ENCODE results near the gene NEGR1. TPM values are rescaled to one million over a fixed set of nuclear protein-coding genes. Genes with fewer than 3 reads are reported as not detected.

The NEGR1 gene
- total RNA-seq, 1 donor from 2014 or later = 16.9 TPM

DNA sequence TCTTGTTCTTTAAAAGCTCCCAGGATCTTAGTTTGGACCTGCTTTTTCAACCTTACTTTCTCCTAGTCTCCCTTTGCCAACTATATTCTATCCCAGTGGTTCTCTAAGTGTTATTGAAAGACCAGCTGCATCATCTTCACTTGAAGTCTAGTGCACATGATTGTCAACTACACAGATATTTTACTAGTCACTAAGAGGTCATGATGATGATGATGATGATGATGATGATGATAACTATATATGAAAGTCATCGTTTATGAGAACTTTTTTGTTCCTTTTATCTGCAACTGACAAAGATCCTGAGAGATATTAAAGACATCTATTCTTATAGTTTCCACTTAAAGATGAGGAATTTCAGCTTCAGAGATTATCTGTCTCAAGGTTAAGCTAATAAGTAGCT is 722.5 kb downstream of the NEGR1 start:
- DNase-seq = no peak

DNA sequence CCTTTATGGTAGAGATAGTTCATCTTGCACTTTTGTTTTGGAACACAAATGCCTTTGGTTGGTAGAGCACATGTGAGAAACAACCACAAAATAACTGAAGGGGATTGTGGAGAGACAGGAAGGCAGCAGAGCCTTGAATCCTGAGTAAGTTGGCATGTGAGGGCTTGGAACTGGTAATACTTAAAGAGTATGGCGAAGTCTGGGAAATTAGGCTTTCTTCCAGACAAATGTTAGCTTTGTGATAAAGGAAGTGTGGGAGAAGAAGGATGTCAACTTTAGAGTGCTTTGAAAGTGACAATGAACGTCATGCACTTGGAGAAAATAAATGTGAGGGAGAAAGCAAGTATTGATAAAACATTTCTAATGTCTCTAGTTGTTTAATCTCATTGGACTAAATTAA is 725.2 kb downstream of the NEGR1 start:
- DNase-seq = no peak

DNA sequence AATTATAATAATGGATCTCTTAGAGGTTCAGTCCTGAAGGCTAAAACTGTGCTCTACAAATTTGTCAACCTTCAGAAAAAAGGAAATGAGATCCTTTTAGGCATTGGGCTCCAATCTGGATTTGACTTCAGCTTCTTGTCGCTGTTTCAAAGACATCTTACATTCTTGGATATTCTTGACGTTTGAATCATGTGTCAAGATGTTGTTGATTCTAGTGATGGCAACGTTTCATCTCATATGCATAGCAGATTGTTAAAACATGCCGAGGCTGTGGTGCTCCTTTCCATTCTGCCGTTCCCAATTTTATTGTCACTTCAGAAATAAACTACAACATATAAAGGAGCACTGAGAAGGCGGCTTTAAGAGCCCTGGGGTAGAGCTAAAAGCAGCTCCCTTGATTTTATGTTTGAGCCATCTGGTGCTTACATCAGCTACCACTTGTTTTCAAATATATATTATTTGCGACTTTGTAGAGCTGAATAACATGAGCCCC is 733.9 kb downstream of the NEGR1 start:
- DNase-seq = no peak

DNA sequence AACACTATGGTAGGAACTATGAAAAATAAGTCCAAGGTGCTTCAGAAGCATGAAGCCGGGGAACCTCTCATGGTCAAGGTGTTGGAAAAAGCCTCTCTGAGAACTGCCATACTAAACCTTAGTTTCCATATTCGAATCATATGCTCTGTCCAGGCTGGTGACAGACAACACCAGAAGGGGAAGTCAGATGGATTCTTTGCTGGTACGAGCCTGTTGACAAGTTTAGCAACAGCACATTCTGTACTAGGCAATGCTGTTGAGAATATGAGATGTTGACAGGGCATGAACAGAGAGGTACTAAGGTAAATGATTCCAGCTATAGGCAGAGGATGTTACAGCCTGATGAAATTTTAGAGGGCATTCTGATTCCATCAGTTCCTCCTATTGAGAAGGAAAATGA is 740.2 kb downstream of the NEGR1 start:
- DNase-seq = no peak

DNA sequence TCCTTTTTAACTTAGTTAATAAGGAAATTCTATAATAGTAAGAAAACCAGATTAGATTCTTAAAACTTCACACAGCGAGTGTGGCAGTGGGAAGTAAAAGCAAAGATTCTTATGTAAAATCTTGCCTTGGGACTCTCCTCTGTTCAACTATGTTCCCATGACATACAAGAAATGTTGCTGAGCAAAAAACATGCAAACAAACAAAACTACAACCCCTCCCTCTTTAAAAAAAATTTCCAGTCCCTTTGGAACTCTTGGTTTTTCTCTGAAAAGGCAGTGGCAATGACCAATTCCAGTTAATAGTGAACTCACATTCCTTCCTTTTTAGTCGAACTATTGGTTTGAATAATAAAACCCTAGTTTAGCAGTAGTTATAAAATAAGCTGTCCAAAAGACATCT is 748.4 kb downstream of the NEGR1 start:
- DNase-seq = no peak

DNA sequence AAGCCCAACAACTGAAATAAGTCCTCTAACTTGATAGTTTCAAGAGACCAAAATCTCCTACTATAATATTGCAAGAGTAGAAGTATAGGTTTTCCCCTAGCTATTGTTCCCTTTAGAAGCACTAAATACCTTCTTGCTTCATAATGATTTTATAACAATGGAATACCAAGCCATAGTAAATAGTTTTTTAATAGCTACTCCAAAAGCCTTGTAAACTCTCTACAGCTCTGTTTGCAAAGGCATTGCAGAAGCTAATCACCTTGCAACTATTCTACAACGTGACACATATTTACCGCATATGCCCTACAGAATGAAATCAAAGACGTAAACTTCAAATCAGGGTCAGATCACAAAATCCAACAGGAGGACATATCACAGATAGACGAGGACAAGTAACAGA is 750.0 kb downstream of the NEGR1 start:
- DNase-seq = no peak

DNA sequence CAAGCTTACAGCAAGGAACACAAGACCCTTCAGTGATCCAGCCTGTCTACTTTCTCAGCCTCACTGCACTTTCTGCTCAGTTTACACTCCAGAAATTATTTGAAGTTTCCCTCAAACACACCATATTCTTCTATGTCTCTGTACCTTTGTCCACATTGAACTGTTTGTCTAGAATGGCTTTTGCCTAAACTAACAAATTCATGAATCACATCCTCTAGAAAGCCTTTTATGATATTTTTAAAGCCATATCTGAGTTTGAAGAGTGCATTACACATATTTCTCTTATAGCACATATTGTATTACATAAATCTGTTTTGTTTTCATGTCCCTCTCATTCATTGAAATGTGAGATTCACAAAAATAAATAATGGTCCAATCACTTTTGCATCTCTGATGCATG is 755.5 kb downstream of the NEGR1 start:
- DNase-seq = no peak

DNA sequence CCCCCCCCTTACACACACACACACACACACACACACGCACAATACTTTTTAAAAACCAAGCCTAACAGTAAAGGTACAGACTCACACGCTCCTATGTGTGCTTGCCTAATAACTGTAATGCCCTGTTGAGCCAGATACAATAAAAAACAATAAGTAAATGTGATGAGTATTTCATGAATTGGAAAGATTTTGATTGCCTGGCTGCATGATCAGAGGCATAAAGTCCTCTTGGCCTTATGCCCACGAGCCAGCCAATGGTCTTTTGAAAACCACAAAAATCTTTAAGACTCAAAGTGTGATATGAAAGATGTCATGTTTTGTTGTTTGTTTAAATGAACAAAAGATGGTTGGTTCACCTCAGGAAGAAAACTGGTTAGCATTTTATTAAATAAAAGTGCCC is 759.6 kb downstream of the NEGR1 start:
- DNase-seq = no peak

DNA sequence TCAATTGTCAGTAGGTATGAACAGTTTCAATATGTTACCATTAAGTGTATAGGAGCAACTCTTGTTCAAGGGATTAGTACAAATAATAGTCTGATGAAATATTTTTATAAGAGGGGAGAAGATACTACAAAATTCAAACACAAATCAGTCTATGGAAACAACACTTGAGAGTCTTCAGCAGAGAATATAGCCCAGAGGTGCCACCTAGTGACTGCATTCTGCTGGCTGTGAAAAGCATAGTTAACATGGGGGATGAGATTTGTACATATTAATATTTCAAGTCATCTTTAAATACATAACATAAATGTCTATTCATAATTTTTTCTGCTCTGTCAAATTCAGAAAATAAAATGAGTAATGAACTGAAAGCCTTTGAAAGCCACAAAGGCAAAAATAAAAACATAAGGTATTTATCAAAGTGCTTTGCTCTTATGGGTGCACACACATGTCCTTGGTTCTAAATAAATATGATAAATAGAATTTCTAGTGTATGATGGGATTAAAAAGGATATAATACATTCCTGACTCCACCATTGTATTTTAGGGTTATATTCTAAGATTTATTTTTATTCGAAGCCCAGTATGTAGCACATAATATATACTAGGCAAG is 760.6 kb downstream of the NEGR1 start:
- DNase-seq = peak; percentile 46

DNA sequence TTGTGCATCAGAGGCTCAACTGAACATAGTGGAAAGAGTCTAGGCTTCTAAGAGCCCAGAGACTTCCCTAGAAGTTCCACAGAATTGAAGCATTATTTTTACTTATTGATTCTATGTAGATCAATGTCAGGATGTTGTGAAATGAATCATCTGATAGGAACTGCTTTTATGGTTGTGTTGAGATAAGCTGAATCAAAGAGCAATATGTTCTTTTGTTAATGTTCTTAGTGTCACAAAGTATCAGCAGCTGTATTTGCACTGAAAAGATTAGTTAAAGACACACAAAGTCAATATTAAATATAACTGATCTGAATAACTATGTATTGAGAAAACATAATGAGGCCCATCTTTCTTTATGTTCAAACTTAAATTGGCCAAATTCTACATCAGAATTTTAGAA is 770.8 kb downstream of the NEGR1 start:
- DNase-seq = no peak

DNA sequence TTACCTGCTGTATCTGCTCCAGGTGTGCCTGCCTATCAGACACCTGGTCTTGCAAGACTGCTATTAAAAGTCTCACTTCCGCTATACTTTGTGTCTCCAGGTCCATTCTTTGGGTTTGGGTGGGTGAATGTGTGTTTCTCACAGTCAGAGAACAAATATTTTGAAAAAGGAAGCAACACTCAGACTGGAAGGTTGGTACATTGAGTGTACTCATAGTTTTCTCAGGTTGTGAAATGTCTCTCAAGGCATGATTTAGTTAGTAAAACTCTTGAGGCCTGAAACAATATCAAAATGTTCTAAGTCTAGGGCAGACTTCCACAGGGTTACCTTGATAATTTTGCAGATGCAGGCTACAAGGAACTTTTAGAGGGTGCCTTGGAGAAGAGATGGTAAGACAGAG is 771.6 kb downstream of the NEGR1 start:
- DNase-seq = no peak

DNA sequence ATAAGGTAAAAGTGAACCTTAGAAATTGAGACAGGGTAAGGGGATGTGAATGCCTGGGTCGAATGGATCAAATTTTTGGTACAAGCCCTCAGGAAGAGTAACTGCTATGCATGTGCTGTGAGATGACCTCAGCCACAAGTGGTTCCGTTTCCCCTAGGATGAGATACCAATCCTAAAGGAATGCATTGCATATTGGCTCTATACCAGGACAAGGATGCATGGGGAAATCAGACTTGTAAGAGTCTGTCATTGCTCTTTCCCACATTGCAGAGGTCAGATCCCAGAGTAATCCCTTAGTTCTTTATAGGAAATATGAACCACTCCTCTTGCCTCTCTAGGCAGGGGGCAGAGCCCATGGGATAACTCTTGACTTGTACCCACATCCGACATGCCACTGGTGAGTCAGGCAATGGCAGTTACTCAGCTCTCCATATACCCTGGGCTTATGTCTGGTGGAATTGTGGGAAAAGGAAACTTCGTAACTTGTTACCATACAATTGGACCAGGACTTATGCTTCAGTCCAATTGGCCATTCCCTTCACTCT is 773.2 kb downstream of the NEGR1 start:
- no peak for DNase-seq

DNA sequence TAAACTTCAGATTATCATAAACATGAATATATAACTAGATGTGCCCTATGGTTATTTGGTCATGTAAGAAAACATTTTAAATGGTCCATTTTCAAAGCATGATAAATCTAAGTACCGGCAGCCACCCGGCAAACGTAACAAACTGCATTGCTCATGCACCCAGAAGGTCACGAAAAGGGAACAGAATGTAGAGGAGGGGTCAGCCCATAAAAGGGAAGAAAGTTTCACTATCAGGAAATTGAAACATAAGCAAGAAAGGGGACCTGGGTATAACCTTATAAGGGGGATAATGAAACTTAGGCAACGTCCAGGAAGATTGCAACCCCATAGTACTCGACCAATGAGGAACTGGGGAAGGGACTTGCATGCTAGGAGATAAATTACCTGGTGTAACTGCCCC is 780.3 kb downstream of the NEGR1 start:
- no peak for DNase-seq

DNA sequence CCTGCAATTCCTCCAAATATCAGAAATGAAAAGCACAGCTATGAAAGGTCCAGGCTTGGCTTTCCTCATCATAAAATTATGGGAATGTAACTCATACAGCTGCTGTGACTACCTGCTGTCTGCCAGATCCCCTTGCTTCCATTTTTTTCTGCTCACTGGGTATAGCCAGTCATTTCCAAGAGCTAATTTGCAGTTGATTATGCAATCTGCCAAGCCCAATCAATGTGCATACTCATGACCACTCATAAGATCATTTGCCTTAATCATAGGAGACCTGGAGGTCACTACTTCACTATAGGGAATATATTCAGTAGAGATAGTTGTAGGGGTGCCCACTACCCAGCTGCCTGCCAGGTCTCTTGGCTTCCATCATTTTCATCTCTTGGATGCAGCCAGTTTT is 783.8 kb downstream of the NEGR1 start:
- DNase-seq = no peak

DNA sequence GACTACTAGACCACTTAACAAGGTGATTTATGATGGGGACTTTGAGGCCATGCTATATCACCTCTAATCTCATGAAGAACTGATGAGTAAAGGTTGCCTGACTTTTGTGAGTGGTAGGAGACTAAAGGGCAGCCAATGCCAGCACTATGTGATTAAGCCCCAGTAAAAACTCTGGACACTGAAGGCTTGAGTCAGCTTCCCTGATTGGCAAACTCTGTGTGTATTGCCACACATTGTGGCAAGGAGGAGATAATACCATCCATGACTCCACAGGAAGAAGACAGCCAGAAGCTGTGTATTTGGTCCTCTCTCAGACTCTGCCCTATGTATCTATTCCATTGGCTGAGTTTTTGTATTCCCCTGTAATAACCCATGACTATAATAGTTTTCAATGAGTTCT is 788.2 kb downstream of the NEGR1 start:
- DNase-seq = no peak

DNA sequence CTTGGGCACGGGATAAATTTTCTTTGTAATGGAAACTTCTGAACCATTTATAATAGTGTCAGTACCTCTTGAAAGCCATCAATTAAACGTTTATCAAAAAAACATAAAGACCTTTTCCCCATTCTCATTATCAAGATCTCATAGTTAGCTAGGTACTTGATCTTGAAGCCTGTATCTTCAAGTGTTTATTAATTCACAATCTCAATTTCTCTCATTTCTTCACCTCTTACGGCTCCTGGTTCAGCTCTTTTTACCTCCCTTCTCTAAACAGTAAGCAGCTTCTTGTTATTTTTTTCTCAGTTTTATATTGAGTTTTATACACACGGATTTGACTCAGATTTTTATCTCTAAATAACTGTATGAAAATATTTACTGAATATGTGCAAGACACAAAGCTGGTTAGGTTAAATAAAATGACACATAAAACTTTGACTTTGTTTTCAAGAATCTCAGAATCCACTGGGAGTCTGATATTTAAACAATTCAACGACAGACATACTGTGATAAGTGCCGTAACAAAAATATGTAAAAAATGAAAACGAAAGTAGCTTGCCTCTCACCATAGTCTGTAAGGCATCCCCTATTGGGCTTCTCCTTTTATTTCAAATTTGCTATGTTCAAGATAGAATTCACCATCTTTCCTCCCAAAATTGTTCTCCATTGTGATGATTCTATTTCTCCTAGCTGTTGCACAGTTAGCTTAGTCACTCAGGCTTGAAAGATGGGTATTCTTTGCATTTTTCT is 789.9 kb downstream of the NEGR1 start:
- DNase-seq = no peak

DNA sequence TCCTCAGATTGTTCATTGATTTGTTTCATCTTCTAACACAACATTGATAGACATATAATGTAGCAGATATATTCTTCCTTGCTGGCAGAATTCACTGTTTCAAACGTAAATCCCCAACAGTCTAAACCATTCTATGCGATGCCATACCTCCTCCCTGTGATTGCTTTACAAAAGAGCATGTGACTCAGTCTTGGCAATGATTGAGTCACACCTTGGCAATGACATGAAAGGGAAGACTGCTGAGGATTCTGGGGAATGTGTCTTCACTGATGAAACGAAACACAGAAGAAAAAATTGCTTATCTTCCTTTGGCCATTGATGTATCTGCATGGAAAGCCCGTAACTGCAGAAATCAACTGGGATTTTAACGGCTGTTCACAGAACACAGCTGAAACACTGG is 791.9 kb downstream of the NEGR1 start:
- DNase-seq = no peak

DNA sequence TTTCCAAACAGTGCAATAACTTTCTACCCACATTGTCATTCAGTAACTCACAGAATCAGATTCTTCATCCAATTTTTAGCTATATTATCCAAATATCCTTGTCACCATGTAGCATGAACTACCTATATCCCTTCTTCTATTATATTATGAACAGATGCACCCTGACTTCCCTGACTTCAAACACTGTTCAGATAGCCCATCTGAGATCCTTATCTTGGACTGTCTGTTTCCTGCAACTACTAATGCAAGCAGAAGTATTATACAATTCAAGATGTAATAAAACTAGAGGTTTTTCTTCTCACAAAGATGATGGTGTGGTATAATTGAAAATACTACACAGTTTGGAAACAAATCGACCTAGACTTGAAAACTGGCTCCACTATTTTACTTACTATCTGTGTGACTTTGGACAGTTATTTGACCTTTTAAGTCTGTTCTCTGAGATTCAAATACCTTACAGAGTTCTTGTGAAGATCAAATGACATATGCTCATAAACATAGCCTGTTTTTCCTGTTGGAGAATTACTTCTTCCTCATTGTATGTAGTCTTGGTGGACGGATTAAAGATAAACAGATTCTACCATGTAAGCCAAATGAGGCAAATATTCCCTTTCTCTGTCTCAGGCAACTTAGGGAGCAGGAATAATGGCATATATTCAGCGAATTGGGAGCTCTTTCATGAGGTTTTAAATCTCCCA is 793.6 kb downstream of the NEGR1 start:
- DNase-seq = no peak

DNA sequence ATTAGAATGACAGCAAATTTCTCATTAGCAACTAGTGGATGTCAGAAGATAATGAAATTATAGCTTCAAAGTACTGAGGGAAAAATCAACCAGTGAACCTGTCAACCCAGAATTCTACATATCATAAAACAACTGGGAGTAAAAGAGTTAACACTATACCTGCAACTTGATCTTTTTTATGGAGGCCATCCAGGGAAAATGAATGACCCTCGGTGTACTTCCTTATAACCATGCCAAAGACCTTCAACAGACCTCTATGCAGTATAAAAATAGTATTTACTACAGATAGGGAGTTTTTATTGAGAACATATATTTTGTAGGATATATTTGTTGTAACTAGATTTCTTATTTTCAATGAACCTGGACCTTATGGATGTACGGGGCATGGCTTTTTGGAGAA is 809.0 kb downstream of the NEGR1 start:
- no peak for DNase-seq

DNA sequence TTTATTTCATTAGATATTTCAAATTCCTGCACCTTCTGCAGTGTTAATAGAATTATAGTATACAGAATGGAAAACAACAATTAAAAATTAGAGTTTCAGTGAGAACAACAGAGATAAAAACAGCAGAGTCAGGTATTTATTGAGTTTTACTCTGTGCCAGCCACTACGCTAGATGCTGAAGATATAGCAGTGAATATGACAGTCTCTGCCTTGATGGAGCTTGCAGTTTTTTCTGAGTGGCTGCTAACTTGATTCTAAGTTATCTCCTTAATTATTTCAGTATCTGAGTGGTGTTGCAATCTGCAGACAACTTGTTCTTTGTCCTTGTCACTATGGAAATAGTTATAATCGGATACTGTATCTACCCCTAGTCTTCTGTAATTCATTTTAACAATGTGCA is 817.2 kb downstream of the NEGR1 start:
- no peak for DNase-seq

DNA sequence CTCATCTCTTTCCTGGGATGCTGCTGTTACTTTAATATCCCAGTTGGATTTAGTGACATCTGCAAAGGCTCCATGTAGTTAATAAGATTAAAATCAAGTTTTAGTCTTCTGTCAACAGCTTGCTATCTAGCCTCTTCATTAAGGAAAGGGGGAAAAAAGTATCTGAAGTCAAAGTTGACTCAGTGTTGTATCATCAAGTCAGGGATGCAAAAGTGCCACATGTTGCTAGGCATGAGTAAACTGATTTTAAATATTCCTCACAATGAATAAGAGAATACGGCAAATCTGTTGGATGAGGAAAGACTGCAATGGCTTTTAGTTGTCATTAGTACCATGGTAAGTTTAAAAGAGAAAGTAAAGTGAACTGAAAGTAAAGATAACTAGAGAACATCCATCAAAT is 818.3 kb downstream of the NEGR1 start:
- DNase-seq = no peak

DNA sequence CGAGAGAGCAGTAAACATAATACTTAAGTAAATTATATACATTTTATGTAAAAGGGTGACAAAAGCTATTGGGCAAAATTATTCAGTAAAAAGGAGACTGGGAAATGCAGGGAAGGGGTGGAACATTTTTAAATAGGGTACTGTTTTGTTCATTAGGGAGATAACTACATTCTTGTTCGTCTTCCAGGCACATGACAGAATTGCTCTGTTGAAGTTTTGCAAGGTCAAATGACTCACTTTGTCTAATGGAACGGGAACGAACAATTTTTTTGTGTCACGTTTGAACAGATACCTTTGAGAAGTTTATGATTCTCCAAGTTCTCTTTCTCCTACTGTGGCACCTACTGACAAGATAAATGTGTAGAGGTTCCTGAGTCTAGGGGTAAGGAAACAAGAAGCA is 819.2 kb downstream of the NEGR1 start:
- no peak for DNase-seq

DNA sequence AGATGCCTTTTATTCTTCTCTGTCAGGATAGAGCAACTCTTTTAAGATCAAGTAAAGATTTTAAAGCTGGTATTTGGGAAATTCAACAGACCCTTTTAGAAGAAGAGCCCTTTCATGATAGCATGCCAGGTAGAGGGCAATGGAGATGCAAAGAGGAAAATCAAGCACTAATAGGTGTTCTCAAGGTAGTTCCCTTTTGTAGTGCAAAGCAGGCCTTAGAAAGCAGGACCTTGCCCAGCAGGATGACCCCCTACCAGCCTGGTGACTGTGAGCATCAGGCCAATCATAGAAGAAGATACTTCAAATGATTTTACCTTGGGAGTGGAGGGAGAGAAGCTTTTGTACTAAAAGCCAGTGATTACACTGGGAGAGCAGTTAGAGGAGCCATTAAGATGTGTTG is 820.1 kb downstream of the NEGR1 start:
- no peak for DNase-seq

All from tongue (tissue), 2 donors.